GM18951 (cell line): ENCODE measurements around the gene TRIM37.
"Not testable (repeated sequence)": the region's sequence is repeated elsewhere in the genome, so short reads cannot be mapped to it uniquely, and the experiment has no call there.

Experiments used
- POLR2A ChIP-seq: IDR thresholded peaks from 4 replicates; pipeline ENCODE4 v1.6.1; 2011; ENCODE audit warnings: mild to moderate bottlenecking; ENCODE audit not compliant: insufficient read length, insufficient read depth; ENCODE audit errors: extremely low read depth
- in situ Hi-C: fragments of 300-500 bp; cut with MboI; formaldehyde crosslinking; loops from one replicate; pipeline ENCODE4 v1.12.0; 2022; ENCODE audit warnings: low sequenced_read_pairs, mixed read lengths, inconsistent platforms; ENCODE audit not compliant: unreplicated experiment

Gene TRIM37

GRCh38 chr17:58960068-58960467, 146.6 kb downstream of the TRIM37 start:
- in situ Hi-C loops: no loop called here
- TF ChIP-seq POLR2A: no peak

DNA sequence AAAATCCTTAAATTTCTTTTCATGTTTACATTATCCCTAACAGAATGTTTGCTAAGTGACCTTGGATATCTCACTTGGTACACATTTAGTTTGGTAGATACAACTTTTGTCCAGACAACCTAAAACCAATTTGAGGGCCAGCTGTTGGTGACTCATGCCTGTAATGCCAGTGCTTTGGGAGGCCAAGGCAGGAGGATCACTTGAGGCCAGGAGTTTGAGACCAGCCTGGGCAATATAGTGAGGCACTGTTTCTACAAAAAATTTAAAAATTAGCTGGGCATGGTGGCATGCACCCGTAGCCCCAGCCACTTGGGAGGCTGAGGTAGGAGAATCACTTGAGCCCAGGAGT, 149.0 kb downstream of the TRIM37 start:
- in situ Hi-C loops: not testable (repeated sequence)

DNA sequence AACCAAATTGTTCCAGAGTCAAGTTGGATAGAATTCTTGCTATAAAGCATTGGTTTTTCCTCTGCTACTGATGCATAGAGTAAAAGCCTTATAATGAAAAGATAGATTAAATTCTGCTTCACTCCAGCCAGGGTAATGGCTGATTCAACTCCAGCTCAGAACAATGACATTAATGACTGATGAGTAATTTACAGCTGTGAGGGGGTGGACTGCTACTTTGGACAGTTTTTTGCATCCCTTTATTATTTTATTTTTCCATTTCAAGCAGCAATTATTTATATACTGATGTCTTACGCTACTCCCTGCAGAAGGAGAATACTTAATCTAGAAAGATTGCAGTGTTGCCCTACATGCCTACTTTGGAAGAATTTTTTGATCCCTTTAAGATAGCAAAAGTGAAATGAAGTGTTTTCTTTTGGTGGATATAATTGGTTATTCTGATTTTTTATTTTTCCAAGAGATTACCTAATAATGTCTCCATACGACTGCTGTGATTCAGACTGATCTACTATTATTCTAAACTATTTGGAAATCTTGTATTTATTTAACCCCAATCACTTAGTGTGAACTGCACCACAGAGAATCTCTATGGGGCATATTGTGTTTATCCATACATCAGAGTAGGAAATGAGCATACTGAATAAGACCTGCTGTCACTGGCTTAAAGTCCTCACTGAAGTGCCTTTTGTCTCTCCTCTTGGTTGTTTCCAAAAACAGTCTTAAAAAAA, 149.5 kb downstream of the TRIM37 start:
- in situ Hi-C loops: no loop called here
- TF ChIP-seq POLR2A: no peak

- in situ Hi-C loops: not testable (repeated sequence)
Observed at GRCh38 chr17:58954358-58954757, 152.3 kb downstream of the TRIM37 start.

DNA sequence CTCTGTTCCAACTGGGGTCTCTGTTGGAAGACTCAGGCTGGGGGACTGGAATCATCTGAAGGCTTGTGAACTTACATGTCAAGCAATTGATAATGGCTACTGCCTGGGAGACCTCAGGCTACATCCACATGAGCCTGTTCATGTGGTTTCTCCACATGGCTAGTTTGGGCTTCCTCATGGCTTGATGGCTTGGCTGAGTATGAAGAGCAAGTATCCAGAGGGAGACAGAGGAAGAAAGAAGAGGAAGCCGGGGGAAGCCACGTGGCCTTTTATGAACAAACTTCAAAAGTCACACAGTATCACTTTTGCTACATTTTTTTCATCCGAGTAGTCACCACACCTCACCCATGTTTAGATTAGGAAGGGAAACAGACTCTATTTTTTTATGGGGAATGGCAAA, 158.9 kb downstream of the TRIM37 start:
- in situ Hi-C loops: no loop called here
- TF ChIP-seq POLR2A: no peak

DNA sequence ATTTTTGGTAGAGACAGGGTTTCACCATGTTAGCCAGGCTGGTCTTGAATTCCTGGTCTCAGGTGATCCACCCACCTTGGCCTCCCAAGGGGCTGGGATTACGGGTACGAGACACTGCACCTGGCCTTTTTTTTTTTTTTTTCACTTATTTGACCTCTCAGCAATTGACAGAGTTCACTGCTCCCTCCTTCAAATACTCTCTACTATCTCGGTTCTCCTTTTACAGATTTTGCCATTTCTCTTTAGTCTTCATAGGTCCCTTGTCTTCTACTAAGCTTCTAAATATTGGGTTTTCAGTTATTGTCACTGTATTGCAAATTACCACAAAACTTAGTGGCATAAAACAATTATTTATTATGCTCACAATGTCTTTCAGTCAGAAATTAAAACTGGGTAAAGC, 159.3 kb downstream of the TRIM37 start:
- in situ Hi-C loops: no loop called here
- no peak for TF ChIP-seq POLR2A

- in situ Hi-C loops: no loop called here
- TF ChIP-seq POLR2A: no peak
Observed at GRCh38 chr17:58944166-58944565, 162.5 kb downstream of the TRIM37 start.

GRCh38 chr17:58936295-58936694, 170.4 kb downstream of the TRIM37 start:
- in situ Hi-C loops: no loop called here
- no peak for TF ChIP-seq POLR2A

DNA sequence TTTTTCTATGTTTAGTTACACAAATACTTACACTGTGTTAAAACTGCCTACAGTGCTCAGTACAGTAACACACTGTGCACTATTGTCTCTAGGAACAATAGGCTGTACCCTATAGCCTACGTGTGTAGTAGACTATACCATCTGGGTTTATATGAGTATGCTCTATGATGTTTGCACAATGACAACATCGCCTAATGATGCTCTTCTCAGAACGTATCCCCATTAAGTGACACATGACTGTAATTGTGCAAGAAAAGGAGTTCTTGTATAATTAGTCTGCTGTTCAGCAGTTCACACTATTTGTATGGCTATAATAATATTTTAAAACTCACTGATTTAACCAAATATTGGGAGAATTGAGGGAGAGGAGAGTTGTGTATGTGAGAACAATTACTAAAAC, 173.7 kb downstream of the TRIM37 start:
- in situ Hi-C loops: no loop called here
- TF ChIP-seq POLR2A: no peak
